Measurements from ENCODE around the gene LITAF. TPM values are rescaled to one million over a fixed set of nuclear protein-coding genes. Genes with fewer than 3 reads are reported as not detected.

Gene LITAF
- total RNA-seq, 1 donor from 2014 or later, result 281 TPM

DNA sequence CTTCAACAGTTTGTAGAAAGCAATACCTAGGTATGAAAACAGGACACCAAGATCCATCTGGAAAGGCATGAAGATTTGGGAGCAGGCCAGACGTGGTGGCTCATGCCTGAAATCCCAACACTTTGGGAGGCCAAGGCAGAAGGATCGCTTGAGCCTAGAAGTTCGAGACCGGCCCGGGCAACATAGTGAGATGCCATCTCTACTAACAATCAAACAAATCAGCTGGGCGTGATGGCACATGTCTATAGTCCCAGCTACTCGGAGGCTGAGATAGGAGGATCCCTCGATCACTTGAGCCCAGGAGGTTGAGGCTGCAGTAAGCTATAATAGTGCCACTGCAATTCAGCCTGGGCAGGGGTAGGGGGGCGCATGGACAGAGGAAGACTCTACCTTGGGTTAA is 20.3 kb downstream of the LITAF start:
- Histone ChIP-seq H3K27ac (no peak overlapping the region), H3K27me3 (ENCODE audit: low read depth) (no peaks in the 10 kb centered on the region), H3K9me3 (no peaks in the 10 kb centered on the region), H3K36me3 (peaks cover 38% of the 10 kb centered on the region), H3K4me3 (no peak overlapping the region), H3K4me1 (peaks cover 47% of the 10 kb centered on the region)
- ATAC-seq (no peak), DNase-seq (no peak)
- intact Hi-C loops (cut with DNase I), result no loop called here
- TF ChIP-seq, protein P1, sequence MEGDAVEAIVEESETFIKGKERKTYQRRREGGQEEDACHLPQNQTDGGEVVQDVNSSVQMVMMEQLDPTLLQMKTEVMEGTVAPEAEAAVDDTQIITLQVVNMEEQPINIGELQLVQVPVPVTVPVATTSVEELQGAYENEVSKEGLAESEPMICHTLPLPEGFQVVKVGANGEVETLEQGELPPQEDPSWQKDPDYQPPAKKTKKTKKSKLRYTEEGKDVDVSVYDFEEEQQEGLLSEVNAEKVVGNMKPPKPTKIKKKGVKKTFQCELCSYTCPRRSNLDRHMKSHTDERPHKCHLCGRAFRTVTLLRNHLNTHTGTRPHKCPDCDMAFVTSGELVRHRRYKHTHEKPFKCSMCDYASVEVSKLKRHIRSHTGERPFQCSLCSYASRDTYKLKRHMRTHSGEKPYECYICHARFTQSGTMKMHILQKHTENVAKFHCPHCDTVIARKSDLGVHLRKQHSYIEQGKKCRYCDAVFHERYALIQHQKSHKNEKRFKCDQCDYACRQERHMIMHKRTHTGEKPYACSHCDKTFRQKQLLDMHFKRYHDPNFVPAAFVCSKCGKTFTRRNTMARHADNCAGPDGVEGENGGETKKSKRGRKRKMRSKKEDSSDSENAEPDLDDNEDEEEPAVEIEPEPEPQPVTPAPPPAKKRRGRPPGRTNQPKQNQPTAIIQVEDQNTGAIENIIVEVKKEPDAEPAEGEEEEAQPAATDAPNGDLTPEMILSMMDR (IDR thresholded peaks at IDR 0.05), result no peak

DNA sequence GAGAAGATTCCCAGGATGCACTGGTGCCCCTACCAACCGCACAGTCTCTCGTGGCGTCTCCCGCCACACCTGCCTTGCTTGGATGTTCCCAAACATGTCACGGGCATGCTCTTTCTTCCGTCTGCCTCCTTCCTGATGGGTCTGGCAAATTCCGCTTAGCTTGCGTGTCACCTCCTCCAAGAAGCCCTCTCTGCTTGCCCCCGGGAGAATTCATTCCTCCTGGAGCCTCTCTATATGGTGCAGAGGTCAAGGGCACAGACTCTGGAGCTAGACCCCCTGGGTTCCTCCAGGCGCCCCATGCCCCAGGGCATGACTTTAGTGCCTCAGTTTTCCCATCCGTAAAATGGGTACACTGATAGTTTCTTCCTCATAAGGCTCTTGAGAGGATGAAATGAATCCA is 21.1 kb downstream of the LITAF start:
- no peaks in the 10 kb centered on the region for H3K27me3 ChIP-seq (ENCODE audit: low read depth)
- TF ChIP-seq, protein P1 (IDR thresholded peaks at IDR 0.05), result no peak
- intact Hi-C loops (cut with DNase I), result no loop called here
- ATAC-seq, result no peak
- peaks cover 38% of the 10 kb centered on the region for H3K36me3 ChIP-seq
- DNase-seq, result no peak
- no peak overlapping the region for H3K27ac ChIP-seq
- no peaks in the 10 kb centered on the region for H3K9me3 ChIP-seq
- H3K4me3 ChIP-seq, result no peak overlapping the region
- H3K4me1 ChIP-seq, result peaks cover 47% of the 10 kb centered on the region

DNA sequence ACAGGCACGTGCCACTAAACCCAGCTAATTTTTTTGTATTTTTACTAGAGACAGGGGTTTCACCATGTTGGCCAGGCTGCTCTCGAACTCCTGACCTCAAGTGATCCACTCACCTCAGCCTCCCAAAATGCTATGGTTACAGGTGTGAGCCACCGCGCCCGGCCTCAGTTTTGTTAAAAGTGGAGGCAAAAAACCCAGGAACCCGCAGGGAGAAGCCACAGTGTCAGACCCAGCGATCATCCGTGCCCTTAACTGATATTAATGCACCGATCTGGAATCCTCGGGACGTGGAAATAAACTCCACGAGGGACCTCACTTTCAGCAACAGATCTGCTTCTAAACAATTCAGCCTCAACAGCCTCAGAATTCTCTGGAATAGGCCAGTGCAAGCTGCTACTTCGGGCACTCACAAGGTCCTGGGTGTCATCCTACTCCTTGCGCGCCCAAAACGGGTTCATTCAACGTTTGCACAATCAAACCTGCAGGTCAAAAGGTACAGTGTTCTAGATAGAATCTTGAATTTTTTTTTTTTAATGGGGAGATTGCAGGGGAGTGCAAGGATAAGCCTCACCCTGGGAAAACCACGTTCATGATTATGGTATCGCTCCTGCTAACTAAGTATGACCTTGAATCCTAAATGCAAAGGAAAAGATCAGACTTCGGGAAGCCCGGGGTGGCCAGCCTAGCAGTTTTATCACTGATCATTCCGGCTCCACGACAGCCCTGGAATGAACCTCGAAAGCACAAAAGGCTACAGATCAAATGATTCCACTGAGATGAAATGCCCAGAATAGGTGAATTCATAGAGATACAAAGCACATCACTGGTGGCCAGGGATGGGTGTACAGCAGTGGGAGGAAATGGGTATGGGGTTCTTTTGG is 22.4 kb downstream of the LITAF start:
- peaks cover 41% of the 10 kb centered on the region for H3K36me3 ChIP-seq
- H3K9me3 ChIP-seq, result no peaks in the 10 kb centered on the region
- TF ChIP-seq, protein P1 (IDR thresholded peaks at IDR 0.05), result no peak
- intact Hi-C loops (cut with DNase I), result no loop called here
- no peak for ATAC-seq
- no peaks in the 10 kb centered on the region for H3K27me3 ChIP-seq (ENCODE audit: low read depth)
- H3K4me3 ChIP-seq, result no peak overlapping the region
- H3K4me1 ChIP-seq, result peaks cover 49% of the 10 kb centered on the region
- DNase-seq, result no peak
- no peak overlapping the region for H3K27ac ChIP-seq

DNA sequence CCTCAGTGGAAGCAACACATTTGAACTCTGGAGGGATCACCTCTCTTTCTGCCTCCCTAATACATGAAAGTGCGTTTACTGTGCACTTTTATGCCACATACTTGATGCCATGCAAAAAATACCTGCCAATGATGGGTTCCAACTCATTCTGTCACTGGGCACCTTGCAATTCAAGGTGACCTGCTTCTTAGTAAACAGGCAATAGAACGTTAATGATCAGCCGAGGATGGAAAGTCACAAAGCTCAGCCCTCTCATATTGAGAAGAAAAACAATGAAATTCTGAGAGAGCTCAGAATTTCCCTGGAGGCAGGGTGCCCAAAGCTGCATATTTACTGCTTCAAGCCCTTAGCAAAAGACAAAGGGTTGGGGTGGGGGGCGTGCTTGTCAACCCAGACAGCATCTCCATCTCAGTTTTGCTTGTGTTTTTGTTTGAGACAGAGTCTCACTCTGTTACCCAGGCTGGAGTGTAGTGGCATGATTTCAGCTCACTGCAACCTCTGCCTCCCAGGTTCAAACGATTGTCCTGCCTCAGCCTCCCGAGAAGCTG is 23.2 kb downstream of the LITAF start:
- ATAC-seq, result no peak

DNA sequence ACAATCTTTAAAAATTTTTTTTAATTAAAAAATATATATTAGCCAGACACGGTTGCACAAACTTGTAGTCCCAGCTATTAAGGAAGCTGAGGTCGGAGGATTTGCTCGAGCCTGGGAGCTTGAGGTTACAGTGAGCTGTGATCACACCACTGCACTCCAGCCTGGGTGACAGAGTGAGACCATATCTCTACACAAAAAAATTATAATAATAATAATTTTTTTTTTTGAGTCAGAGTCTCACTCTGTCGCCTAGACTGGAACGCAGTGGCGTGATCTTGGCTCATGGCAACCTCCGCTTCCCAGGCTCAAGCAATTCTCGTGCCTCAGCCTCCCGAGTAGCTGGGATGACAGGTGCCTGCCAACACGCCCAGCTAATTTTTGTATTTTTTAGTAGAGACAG is 23.8 kb downstream of the LITAF start:
- DNase-seq (no peak), ATAC-seq (no peak)
- no peaks in the 10 kb centered on the region for H3K27me3 ChIP-seq (ENCODE audit: low read depth)
- peaks cover 35% of the 10 kb centered on the region for H3K36me3 ChIP-seq
- H3K27ac ChIP-seq, result peak overlapping the region; percentile 21
- TF ChIP-seq, protein P1 (IDR thresholded peaks at IDR 0.05), result no peak
- intact Hi-C loops (cut with DNase I), result no loop called here
- no peaks in the 10 kb centered on the region for H3K9me3 ChIP-seq
- no peak overlapping the region for H3K4me3 ChIP-seq
- H3K4me1 ChIP-seq, result peaks cover 54% of the 10 kb centered on the region

More for the DNA sequence above, 23.2 kb downstream of the LITAF start:
- peaks cover 49% of the 10 kb centered on the region for H3K4me1 ChIP-seq
- H3K4me3 ChIP-seq, result no peak overlapping the region
- DNase-seq, result no peak
- TF ChIP-seq, protein P1 (IDR thresholded peaks at IDR 0.05), result no peak
- no peaks in the 10 kb centered on the region for H3K9me3 ChIP-seq
- peak overlapping the region; percentile 18 for H3K27ac ChIP-seq
- no peaks in the 10 kb centered on the region for H3K27me3 ChIP-seq (ENCODE audit: low read depth)
- intact Hi-C loops (cut with DNase I), result no loop called here
- peaks cover 40% of the 10 kb centered on the region for H3K36me3 ChIP-seq

All from lower lobe of right lung (tissue), 2 donors.